GM12872 (cell line): Measurements from ENCODE around the gene SPATA12.

ENCODE experiments used
- CTCF ChIP-seq: IDR thresholded peaks from 3 replicates; pipeline ENCODE4 v1.5.1; 2011; ENCODE audit warnings: low read depth, mild to moderate bottlenecking, low read length, moderate library complexity; ENCODE audit not compliant: insufficient read depth

SPATA12 gene

DNA sequence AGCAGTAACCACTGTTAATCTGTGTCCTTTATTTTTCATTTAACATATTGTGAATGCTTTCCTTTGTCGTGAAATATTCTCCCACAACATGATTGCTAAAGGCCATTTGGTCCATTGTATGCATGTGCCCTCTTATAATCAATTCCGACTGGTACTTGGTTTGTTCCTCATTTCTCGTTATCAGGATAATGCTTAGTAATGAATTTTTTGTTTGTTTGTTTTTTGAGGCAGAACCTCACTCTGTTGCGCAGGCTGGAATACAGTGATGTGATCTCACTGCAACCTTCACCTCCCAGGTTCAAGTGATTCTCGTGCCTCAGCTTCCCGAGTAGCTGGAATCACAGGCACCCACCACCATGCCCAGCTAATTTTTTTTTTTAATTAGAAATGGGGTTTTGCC, 22.0 kb downstream of the SPATA12 start:
- no peak for TF ChIP-seq CTCF

DNA sequence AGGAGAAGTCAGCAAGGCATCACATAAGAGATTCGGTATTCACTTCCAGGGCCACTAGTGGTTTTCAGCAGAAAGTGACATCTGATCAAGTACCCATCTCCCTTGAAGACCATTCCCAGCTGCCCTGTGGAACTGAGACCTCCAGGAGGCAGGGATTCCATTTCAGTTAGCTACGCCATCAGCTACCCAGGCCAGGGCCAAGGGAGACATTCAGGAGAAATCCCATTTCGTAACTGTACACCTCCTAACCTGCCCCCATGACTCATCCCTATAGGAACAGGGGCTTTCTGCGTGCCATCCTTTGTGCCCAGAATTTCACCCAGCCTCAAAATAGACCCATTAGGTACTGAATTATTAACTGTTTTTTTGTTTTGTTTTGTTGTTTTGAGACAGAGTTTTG, 24.7 kb downstream of the SPATA12 start:
- no peak for TF ChIP-seq CTCF

GRCh38 chr3:57086201-57086600, 25.7 kb downstream of the SPATA12 start:
- no peak for TF ChIP-seq CTCF

DNA sequence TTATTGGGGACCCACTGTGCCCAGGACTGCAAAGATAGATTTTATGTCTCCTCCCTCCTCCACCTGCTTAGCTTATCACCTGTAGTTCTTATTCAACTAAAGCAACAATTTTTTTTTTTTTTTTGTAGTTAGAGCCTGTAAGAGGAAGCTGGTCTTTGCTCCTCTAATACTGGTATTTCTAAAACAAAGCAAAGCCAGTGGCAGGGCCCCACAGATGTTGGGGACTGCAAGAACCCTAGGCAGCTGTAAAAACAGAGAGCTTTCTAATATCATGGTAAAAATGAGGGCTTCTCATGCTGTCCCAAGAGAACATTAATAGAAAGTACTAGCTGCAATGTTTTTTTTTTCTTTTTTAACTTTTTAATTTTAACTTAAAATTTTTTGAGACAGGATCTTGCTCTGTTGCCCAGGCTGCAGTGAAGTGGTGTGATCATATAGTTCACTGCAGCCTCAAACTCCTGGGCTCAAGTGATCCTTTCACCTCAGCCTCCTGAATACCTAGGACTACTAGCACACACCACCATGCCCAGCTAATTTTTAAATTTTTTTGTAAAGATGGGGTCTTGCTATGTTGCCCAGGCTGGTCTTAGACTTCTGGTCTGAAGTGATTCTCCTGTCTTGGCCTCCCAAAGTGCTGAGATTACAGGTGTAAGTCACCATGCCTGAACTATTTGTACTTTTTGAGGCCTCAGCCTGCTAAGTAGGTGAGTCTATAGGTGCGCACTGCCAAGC, 27.1 kb downstream of the SPATA12 start:
- TF ChIP-seq CTCF = no peak

DNA sequence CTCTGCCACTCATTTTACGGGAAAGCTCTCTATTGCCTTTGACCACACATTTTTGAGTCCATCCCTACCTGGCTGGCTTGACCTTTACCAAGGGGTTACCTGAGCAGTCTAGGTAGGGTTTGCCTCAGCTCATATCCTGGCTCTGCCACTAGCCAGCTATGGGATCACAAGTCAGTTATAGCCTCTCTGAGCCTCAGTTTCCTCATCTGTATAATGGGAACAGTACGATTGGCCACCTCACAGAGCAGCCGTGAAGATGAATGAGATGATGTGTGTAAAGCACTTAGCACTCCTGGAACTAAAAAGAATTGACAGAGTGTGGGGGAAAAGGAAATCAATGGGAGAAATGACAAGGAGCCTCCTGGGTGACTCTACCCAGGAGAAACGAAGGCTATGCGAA, 28.0 kb downstream of the SPATA12 start:
- no peak for TF ChIP-seq CTCF

- TF ChIP-seq CTCF = no peak
These were observed 28.6 kb downstream of the SPATA12 start for GRCh38 chr3:57089043-57089442.

GRCh38 chr3:57091521-57092273, 31.2 kb downstream of the SPATA12 start:
- TF ChIP-seq CTCF = no peak
